GM21360 (cell line): ENCODE measurements around the gene PTPRN2.

ENCODE experiments used
- ATAC-seq: cut with Tn5 transposase; IDR thresholded peaks from one replicate; pipeline ENCODE4 v1.9.1; 2021; ENCODE audit warnings: mild to moderate bottlenecking, moderate library complexity; ENCODE audit not compliant: unreplicated experiment

The PTPRN2 gene

GRCh38 chr7:158028290-158028941, 559.2 kb downstream of the PTPRN2 start:
- ATAC-seq, result no peak

GRCh38 chr7:158027646-158028045, 560.0 kb downstream of the PTPRN2 start:
- no peak for ATAC-seq

DNA sequence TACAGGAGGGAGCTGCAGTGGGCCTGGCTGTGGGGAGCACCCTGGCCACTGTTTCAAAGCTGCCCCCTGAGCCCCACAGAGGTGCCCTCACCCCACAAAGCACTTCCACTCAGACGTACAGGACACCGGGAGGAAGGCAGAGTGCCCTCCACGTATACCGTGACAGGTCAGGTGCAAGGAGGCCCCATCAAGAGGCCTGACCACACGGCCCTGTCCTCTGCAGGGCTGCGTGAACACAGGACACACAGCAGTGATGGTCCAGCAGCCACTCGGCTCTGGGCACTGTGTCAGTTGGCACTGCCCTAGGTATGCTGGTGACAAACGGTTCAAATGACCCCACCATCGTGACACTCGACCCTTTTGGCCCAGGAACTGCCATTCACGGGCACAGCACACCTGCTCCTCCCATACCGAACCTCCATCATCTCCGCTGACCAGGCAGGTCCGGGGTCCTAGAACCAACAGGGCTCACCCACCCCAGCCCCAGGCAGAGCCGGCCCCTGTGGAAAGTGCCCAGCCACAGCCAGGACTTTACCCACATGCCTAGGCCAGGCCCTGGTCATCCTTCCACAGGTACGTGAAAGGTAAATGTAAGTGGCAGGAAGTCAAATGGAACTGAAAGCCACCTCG, 560.9 kb downstream of the PTPRN2 start:
- no peak for ATAC-seq

- ATAC-seq, result no peak
These were observed 561.7 kb downstream of the PTPRN2 start for GRCh38 chr7:158025686-158026600.

DNA sequence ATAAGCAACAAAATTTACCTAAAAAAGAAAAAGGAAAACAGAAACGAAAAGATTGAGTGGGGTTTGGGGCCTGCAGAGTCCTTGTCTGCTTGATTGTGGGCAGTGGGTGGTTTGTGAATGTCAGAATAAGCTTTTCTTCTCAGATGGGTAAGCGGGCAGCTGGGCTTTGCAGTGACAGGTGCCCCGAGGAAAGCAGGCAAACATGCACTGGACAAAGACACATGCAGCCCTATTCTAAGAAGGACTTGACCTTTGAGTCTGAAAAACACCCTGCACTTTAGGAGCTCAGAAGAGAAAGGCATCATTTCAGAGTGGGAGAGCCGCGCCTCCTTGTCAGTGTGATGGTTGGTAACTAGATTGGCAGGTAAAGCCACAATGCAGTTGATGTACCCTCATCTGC, 562.7 kb downstream of the PTPRN2 start:
- ATAC-seq, result no peak

DNA sequence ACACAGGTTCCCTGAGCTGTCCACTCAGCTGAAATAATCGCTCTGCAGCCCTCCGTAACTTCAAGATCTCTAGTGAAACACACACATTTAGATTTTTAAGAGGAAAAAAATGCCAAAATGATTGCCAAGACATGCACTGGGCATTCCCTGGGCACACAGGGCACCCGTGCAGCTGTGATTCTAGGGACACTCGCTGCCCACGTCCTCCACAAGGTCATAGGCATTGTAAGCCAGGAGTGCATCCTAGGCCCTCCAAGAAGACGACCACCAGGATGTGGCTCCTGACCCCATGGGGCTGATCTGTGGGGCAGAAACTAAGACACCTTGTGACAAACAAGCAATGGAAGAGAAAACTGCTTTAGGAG, 563.3 kb downstream of the PTPRN2 start:
- no peak for ATAC-seq

- ATAC-seq, result no peak
These were observed 563.8 kb downstream of the PTPRN2 start for GRCh38 chr7:158023681-158024350.

- no peak for ATAC-seq
These were observed 564.5 kb downstream of the PTPRN2 start for GRCh38 chr7:158023157-158023556.

DNA sequence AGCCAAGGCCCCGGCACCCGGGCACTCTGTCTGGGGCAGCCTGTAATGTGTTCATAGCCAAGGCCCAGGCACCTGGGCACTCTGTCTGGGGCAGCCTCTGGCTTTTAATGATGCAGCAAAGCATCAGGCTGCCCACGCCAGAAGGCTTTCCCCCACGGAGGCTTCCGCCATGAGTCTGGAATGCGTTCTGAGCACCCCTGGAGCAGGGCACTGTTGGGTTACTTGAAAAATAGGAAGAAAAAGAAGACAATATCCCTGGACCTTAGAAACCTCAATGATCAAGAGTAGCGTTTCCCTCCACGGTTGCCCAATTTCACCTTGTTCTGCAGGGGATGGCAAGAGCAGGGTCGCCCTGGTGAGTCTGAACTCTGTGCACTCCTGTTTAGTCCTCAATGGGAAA, 565.0 kb downstream of the PTPRN2 start:
- ATAC-seq, result no peak

DNA sequence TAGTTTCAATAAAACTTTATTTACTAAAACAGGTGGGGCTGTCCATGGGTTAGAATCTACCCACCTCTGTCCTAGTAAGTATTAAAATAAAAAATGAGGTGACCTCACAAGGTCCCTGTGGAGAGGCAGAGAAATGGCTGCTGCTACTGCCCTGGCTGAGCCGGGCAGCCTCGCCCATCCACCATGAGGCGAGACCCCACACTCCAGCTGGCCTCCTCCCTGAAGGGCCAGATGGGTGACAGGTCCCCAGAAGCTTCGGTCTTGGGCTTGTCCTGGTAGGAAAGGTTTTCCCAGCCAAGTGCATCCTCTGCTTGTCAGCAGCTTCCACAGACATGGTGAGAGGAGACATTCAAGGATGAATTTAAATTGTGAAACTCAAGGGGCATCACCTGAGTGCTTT, 565.8 kb downstream of the PTPRN2 start:
- no peak for ATAC-seq

DNA sequence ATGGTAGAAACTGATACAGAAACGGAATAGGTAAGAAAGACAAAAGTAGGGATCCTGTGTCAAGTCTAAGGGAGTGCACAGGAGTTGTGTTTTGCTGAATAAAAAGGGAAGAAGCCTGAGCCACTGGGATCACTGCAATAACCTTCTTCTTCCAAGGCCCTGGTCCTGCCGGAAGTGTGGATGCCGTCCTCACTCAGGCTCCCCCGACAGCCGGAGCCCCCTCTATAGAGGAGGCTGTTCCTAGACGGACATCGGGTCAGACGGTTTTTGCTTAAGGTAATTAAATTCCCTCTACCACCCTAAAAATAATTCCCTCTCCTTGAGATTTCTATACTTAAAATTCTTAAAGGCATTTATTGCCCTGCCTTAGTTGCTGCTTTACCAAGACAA, 566.9 kb downstream of the PTPRN2 start:
- no peak for ATAC-seq

- no peak for ATAC-seq
These were observed 567.6 kb downstream of the PTPRN2 start for GRCh38 chr7:158019726-158020705.

- no peak for ATAC-seq
These were observed 568.5 kb downstream of the PTPRN2 start for GRCh38 chr7:158018971-158019645.

DNA sequence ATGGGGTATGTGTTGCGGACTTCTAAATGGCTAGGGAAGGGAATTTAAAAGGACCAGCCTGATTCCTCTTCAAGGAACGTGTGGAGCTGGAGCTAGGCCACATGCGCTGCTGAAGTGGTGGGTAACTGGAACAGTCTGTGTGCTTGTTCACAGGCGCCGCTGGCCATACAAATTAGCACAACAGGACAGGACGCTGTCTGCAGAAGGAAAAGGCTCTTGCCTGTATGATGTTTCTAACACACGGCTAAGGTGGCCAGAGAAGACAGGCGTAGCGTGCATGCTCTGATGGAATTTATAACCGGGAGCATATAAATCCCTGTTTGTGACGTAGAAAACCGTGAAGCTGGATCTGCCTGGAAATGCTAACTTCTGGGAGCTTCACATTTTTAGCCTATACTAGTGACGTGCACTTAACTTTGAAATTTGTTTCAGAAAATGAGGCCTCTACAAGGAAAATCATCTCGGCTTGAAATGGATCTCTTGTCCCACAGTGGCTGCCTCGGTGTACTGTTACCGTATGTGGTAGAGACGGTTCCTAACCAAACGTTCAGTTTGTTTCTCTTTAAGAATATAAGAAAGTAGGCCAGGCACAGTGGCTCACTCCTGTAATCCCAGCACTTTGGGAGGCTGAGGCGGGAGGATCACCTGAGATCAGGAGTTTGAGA, 569.4 kb downstream of the PTPRN2 start:
- ATAC-seq, result no peak

DNA sequence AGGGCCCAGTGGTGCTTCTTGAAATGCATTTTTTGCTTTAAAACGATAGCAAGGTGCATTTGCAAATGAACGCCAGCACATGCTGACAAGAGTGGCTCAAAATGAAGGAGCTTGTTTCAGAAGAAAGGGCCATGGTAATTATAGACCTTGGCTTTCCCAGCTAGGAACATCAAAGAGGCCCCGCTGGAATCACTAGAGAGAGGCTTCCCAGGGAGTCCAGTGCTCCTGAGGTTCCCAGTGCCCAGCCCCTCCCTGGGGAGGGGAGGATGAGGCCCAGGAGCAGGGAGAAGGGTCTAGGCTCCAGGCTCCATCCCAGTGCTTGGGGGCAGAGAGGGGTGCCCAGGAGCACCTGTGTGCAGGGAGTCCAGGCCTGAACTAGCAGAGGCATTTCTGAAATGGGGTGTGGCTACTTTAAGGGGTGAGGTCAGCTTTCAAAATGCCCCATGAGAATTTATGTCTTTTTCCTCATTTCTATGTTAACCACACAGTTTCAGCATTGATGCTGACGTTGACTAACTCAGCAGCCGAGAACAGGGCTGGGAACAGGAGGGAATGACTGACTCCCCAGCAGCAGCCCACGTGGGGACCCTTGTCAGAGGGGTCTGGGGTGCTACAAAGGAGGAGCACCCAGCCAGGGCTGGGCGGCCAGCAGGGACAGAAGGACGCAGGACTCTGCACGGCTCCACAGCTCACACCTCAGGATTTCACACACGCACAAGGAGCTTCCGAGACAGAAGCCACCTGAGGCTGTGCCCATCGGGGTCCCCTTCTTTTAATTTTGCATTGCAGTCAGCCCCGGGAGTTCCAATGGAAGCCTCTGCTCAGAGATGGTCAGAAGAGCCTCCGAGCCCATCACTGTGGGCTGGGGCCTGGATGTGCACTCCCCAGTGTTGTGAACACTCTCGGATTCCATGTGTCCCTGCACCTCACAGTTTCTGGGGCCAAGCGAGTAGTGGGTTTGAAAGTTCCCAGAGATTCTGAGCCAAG, 570.2 kb downstream of the PTPRN2 start:
- no peak for ATAC-seq

GRCh38 chr7:158016180-158017097, 571.2 kb downstream of the PTPRN2 start:
- no peak for ATAC-seq
